Upper lobe of left lung (tissue), 4 donors: ENCODE measurements around the gene ZNF563.
A peak's percentile ranks its signal among the peaks of the same experiment; 100 is the strongest.

Source experiments
- EP300 ChIP-seq, 4 donors: sonication (generic); formaldehyde crosslinking; IDR thresholded peaks; one replicate each; pipeline ENCODE4 v1.5.1; 2017; ENCODE audit warnings: antibody characterized with exemption in 4 of 4, control low read depth in 2 of 4
- POLR2AphosphoS5 ChIP-seq, 2 donors: sonication (generic); formaldehyde crosslinking; IDR thresholded peaks; one replicate each; pipeline ENCODE4 v1.5.1; 2017; ENCODE audit warnings: antibody characterized with exemption in 2 of 2
- TF ChIP-seq, protein P1 (sequence below), 6 experiments: fragments of 450-650 bp in 4 of 6; fragments of 200-600 bp in 2 of 6; sonication (generic) in 2 of 6; IDR thresholded peaks; one replicate each; pipeline ENCODE4 v1.5.1; 2016 to 2019; ENCODE audit warnings: antibody characterized with exemption in 6 of 6

DNA sequence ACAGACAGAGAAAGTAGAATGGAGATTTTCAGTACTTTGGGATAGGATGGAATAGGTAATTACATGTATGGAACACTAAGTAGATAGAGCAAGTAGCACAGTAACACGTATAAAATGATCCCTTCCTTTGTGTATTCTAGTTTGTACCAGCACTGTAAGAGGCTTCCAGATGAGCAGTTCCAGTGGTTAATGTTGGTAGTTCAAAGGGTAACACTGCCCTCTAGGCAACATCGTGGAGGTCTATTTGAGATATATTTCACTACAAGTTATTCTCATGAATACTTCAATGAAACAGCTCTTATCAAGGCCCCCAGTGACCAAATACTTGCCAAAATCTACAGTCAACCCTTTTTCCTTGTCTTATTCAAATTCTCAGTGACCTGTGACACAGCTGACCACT is 13.5 kb upstream of the ZNF563 start:
- TF ChIP-seq, protein P1, sequence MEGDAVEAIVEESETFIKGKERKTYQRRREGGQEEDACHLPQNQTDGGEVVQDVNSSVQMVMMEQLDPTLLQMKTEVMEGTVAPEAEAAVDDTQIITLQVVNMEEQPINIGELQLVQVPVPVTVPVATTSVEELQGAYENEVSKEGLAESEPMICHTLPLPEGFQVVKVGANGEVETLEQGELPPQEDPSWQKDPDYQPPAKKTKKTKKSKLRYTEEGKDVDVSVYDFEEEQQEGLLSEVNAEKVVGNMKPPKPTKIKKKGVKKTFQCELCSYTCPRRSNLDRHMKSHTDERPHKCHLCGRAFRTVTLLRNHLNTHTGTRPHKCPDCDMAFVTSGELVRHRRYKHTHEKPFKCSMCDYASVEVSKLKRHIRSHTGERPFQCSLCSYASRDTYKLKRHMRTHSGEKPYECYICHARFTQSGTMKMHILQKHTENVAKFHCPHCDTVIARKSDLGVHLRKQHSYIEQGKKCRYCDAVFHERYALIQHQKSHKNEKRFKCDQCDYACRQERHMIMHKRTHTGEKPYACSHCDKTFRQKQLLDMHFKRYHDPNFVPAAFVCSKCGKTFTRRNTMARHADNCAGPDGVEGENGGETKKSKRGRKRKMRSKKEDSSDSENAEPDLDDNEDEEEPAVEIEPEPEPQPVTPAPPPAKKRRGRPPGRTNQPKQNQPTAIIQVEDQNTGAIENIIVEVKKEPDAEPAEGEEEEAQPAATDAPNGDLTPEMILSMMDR (IDR thresholded peaks at IDR 0.05): peak in 1 of 6 experiments; percentile 7
- TF ChIP-seq EP300 (IDR thresholded peaks at IDR 0.05): no peak
- no peak for TF ChIP-seq POLR2AphosphoS5 (IDR thresholded peaks at IDR 0.05)
